ENCODE data around the gene TENM3. TPM values are rescaled to one million over a fixed set of nuclear protein-coding genes. Genes with fewer than 3 reads are reported as not detected.

TENM3 gene
- total and polyA plus RNA-seq, 2 of the 8 experiments (the other 6 are each of a cell fraction or from before 2014, with no cell fraction given) = 36.9 to 69.3 TPM

- Histone ChIP-seq H3K79me2 (ENCODE audit: control insufficient read depth in 1 of 2, insufficient read depth in 2 of 2, low read length in 2 of 2) (peaks cover 0 to 70% of the 10 kb centered on the region in 2 experiments; a peak in 3 of 4 replicates), H3K27ac (ENCODE audit: low read depth, low read length) (no peak overlapping the region), H2BK15ac (ENCODE audit: low read length) (no peak overlapping the region), H3K4ac (replicated peaks; ENCODE audit: insufficient read length, low read depth, low read length) (no peak overlapping the region), H3K4me2 (ENCODE audit: insufficient read depth in 1 of 2, low read depth in 2 of 2, low read length in 2 of 2) (no peak overlapping the region), H3K4me3 (ENCODE audit: extremely low read depth in 1 of 4, insufficient read depth in 2 of 4, low read depth in 3 of 4, low read length in 4 of 4) (no peak overlapping the region), H4K91ac (replicated peaks; ENCODE audit: insufficient read length, low read length) (no peak overlapping the region), H3K18ac (ENCODE audit: extremely low read depth, low read length) (no peak overlapping the region), H3K27me3 (replicated peaks in 1 of 4; ENCODE audit: control insufficient read depth in 3 of 4, extremely low read depth in 1 of 4, insufficient read depth in 3 of 4, low read length in 3 of 4) (no peaks in the 10 kb centered on the region), H3K9me3 (ENCODE audit: insufficient read depth in 2 of 2, low read depth in 1 of 2, low read length in 1 of 2) (peaks cover 7% of the 10 kb centered on the region in 2 experiments; a peak in 2 of 4 replicates), H3K23ac (ENCODE audit: insufficient read length) (no peak overlapping the region), H3K9ac (replicated peaks in 1 of 4; ENCODE audit: extremely low read depth in 1 of 4, low read depth in 3 of 4, low read length in 3 of 4) (no peak overlapping the region), H3K14ac (ENCODE audit: insufficient read length) (no peak overlapping the region), H3K36me3 (ENCODE audit: control insufficient read depth in 2 of 4, insufficient read depth in 4 of 4, low read length in 3 of 4) (peaks cover 0 to 2% (median 0%) of the 10 kb centered on the region in 4 experiments; a peak in 2 of 8 replicates), H3K4me1 (replicated peaks in 1 of 4; ENCODE audit: control insufficient read depth in 3 of 4, insufficient read depth in 4 of 4, low read length in 3 of 4) (peaks cover 0 to 3% (median 0%) of the 10 kb centered on the region in 4 experiments; a peak in 2 of 7 replicates), H2BK20ac (ENCODE audit: low read length) (no peak overlapping the region), H4K5ac (ENCODE audit: insufficient read length, low read depth, low read length) (no peak overlapping the region), H4K20me1 (replicated peaks in 1 of 2; ENCODE audit: control insufficient read depth in 1 of 2, insufficient read depth in 2 of 2, low read length in 2 of 2) (no peaks in the 10 kb centered on the region), H2BK12ac (ENCODE audit: low read depth, low read length) (no peak overlapping the region), H2AK5ac (ENCODE audit: low read depth, low read length) (no peak overlapping the region), H3K23me2 (ENCODE audit: low read depth, low read length) (no peaks in the 10 kb centered on the region; the same call in 1 of the 2 replicates), H3K56ac (replicated peaks; ENCODE audit: insufficient read length, low read depth, low read length) (no peak overlapping the region), H3K79me1 (ENCODE audit: low read depth, low read length) (peaks cover 2% of the 10 kb centered on the region; the same call in 1 of the 2 replicates), H2BK120ac (replicated peaks; ENCODE audit: low read depth, low read length) (no peak overlapping the region), H4K8ac (ENCODE audit: extremely low read depth, insufficient read depth, low read length) (no peak overlapping the region), H2BK5ac (ENCODE audit: low read depth, low read length) (no peak overlapping the region), H2AFZ (ENCODE audit: low read length) (no peak overlapping the region)
- 85% methylated on average over 7 of the region's 7 CpGs; no CpG with 5 or more reads in 1 of the 2 experiments for WGBS, 2 experiments (ENCODE audit: extremely low coverage in 1 of 2, insufficient coverage in 1 of 2, insufficient read length in 1 of 2, insufficient replicate concordance in 2 of 2, low coverage in 1 of 2, low lambda C conversion rate in 2 of 2, missing lambda C conversion rate in 1 of 2)
- TF ChIP-seq JUN (IDR thresholded peaks at IDR 0.05; ENCODE audit: low read depth, low read length) = no peak
- TF ChIP-seq SIN3A (conservative IDR thresholded peaks at IDR 0.05 in 1 of 2, IDR thresholded peaks at IDR 0.05 in 1 of 2; ENCODE audit: low read depth in 1 of 2, low read length in 2 of 2) = no peak
- no peak for TF ChIP-seq POLR2A (IDR thresholded peaks at IDR 0.05; ENCODE audit: control extremely low read depth in 1 of 2, low read depth in 2 of 2, low read length in 2 of 2)
- TF ChIP-seq POLR2AphosphoS5 (IDR thresholded peaks at IDR 0.05; ENCODE audit: low read depth, low read length) = no peak
- TF ChIP-seq KDM5A (IDR thresholded peaks at IDR 0.05; ENCODE audit: low read length) = no peak
- no peak for TF ChIP-seq TAF1 (IDR thresholded peaks at IDR 0.05; ENCODE audit: low read depth, low read length)
- TF ChIP-seq SP2 (IDR thresholded peaks at IDR 0.05; ENCODE audit: low read length) = no peak
- TF ChIP-seq SP4 (IDR thresholded peaks at IDR 0.05; ENCODE audit: low read length) = no peak
- no peak for TF ChIP-seq BACH1 (IDR thresholded peaks at IDR 0.05; ENCODE audit: low read length)
- TF ChIP-seq RNF2 (IDR thresholded peaks at IDR 0.05; ENCODE audit: borderline replicate concordance, low read depth, low read length, missing control alignments, poor library complexity, severe bottlenecking) = no peak
- TF ChIP-seq POU5F1 (IDR thresholded peaks at IDR 0.05; ENCODE audit: low read depth, low read length) = no peak
- no peak for TF ChIP-seq TBP (IDR thresholded peaks at IDR 0.05; ENCODE audit: low read depth, low read length)
- no peak for TF ChIP-seq SAP30 (IDR thresholded peaks at IDR 0.05; ENCODE audit: insufficient read depth, insufficient replicate concordance, low read length)
- no peak for TF ChIP-seq YY1 (IDR thresholded peaks at IDR 0.05; ENCODE audit: low read depth, low read length)
- TF ChIP-seq TEAD4 (IDR thresholded peaks at IDR 0.05; ENCODE audit: low read depth, low read length) = no peak
- no peak for TF ChIP-seq TCF12 (IDR thresholded peaks at IDR 0.05; ENCODE audit: low read depth, low read length)
- ChIA-PET POLR2A (ENCODE audit: partially characterized antibody) (interaction anchor here (0.6 to 1.3 kb wide), 2 partner anchors 9 to 171 kb away, joined by 3 to 7 read pairs; no protein-coding TSS in a partner anchor), CTCF (ENCODE audit: partially characterized antibody) (interaction anchor here (1.3 kb wide), 1 partner anchor 9 kb away, joined by 6 read pairs; no protein-coding TSS in a partner anchor)
- FAIRE-seq = no peak
- no peak for DNase-seq (ENCODE audit: low read depth in 1 of 2, low spot score in 2 of 2)
Observed at GRCh38 chr4:182486881-182487280, 243.7 kb downstream of the TENM3 start.
